Fibroblast of peridontal ligament (primary cell): Measurements from ENCODE around the gene ULBP2.
"Not testable (repeated sequence)": the region's sequence is repeated elsewhere in the genome, so short reads cannot be mapped to it uniquely, and the experiment has no call there.

Source experiments
- DNase-seq: peaks from one replicate; pipeline ENCODE4 v3.0.0-alpha.2; 2010; ENCODE audit errors: extremely low read depth

ULBP2 gene

DNA sequence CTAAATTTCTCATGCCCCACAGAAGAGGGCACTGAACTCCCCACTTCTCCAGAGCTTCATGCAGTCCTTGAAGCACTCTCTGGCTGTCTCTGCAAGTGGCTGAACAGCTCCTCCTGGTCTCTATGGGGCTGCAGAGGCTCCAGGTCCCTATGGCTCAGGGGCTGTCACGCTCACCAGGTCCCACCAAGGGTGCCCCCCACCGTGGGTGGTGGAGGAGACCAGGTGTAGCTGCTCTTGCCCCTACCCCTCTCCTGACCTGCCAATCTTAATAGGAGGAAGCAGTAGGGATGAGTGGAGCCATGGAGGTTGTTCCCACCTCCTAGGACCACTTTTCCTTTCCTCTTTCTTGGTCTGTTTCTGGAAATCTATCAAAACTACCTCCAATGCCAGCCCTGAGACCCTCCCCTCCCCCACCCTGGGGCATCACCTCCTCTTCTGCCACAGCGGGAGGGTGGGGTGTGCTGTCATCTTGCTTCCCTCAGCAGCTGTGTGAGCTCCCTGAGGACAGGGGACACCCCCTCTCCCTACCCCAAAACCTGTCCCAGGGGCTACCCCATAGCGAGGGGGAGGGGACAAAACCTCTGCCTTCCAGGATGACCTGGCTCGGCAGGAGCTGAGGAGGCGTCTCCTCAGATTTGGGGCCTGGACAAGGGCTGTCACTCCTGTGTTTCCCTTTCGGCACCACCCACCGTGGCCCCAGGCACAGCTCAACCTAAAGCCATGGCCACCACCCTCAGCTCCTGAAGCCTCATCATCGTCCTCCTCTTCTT, 31.9 kb upstream of the ULBP2 start:
- DNase-seq: no peak

DNA sequence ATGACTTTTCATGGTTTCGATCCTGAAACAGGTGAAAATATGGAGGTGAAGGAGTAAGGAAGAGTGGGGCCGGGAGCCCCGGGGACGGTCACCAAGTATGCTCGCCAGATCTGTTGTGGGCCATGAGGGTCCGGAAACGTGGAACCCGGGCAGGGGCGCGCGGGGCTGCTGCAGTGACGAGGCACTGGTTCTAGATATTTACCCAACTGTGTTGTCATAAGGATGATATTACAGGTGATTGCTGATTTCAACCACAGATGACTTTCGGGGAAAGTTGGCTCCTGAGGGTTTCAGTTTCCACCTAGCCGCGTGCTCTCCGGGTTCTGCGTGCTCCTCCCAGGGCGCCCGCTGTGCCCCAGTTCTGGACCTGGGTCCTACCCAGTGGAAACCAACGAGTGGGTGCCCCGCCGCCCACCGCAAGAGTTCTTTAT, 31.1 kb upstream of the ULBP2 start:
- no peak for DNase-seq

DNA sequence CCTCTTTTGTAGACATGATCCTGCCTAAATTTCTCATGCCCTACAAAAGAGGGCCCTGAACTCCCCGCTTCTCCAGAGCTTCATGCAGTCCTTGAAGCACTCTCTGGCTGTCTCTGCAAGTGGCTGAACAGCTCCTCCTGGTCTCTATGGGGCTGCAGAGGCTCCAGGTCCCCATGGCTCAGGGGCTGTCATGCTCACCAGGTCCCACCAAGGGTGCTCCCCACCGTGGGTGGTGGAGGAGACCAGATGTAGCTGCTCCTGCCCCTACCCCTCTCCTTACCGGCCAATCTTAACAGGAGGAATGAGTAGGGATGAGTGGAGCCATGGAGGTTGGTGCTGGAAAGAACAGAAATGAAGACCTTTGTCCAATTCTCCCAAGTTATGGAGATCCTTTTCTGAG, 29.1 kb upstream of the ULBP2 start:
- DNase-seq: not testable (repeated sequence)

DNA sequence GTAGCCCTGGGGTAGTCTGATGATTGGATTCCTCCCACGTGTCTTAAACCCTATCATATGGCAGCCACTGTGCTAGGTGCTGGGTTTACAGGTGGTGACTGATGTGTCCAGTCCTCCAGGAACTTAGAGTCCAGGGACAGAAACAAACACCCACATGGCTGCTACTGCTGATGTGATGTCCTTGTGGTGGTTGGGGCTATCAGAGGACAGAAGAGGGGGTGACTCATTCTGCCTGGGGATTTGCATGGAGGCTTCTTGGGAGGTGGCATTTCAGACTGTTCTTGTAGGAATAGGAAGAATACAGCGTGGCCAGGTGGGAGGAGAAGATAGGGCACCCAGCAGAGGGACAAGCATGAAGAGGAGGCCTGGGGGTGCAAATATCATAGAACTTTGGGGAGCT, 28.7 kb upstream of the ULBP2 start:
- no peak for DNase-seq

DNA sequence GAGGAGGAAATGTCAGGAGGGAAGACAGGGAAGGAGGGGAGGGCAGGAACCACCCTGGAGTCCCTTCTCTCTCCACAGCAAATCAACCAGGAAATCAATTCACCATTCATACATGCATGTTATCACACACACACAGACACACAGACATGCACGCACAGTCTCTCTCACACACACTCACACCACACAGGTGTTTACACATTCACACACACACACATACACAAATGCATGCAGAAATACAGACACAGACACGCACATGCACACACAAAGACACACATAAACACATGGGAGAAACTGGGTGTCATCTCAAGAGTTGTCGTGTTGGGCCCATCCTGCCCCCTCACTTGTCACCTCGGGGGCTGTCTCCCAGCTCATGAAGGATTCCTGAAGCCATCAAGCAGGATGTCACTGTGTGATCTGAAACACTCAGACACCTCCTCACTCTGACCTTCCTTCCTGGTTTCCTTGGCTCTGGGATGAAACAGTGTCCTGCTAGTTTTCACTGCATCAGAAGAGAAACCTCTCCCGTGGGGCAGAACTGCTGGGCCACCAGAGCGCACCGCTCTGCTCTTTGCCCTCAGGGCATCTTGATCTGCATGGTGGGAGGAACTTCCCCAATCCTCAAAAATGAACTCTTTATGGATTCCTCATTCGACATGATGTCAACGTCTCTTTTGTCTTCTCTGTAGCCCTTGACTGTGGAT, 28.1 kb upstream of the ULBP2 start:
- no peak for DNase-seq

GRCh38 chr6:149915970-149916865, 25.6 kb upstream of the ULBP2 start:
- DNase-seq: no peak

- DNase-seq: no peak
These were observed 24.1 kb upstream of the ULBP2 start for GRCh38 chr6:149917679-149918078.

GRCh38 chr6:149918151-149918905, 23.5 kb upstream of the ULBP2 start:
- no peak for DNase-seq

DNA sequence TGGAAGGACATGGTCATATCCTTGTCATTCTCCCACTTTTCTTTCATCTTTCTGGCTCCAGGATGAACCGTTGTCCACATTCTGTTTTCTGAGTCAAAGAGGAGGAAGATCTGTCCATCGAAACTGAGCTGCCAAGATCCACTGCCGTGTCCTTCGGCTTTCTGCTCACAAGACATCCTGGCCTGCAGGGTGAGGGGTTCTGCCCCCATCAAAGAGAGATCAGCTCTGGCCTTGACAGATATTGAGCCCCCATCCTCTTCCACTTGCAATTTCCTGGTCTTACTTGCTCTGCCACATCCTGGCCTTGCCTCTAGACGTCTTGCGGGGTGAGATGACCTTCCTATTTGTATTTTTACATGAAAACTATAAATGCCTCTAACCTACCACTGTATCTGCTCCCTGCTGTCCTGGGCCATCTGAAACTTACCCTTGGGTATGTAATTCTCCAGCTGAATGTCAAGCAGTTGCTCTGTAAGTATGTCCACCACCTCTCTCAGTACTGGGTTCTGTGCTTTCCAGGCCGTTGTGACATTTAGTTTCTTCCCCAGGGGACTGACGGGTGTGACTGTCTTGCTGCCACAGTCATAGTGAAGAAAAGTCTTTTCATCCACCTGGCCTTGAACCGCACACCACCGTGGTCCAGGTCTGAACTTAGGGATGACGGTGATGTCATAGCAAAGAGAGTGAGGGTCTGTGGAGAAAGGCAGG, 22.5 kb upstream of the ULBP2 start:
- DNase-seq: not testable (repeated sequence)

- DNase-seq: no peak
These were observed 22.0 kb upstream of the ULBP2 start for GRCh38 chr6:149919834-149920225.

DNA sequence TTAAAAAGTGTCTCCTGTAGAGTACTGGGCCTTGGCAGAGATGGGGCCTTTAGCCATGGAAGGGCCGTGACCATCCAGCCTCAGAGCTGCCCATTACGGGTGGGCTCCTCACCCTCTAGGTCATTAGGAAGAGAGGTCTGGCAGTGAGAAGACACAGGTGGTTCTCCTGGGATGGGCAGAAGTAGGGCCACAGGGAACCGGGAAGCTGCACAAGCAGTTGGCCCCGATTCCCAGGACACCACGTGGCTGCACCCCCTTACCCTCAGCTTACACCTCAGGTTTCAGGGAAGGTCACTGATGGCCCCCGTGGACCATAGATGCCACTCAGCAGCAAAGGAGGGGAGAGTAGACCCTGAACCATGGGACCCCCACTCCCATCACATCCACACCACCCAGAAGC, 20.5 kb upstream of the ULBP2 start:
- no peak for DNase-seq

- DNase-seq: not testable (repeated sequence)
These were observed 19.7 kb upstream of the ULBP2 start for GRCh38 chr6:149922091-149922490.

GRCh38 chr6:149922642-149923326, 19.0 kb upstream of the ULBP2 start, which contains the start of gene RAET1G:
Gene RAET1G, minus strand, starts transcription at chr6:149923121. Its CDS starts 111 bp downstream, at chr6:149923010.
- DNase-seq: peak; percentile 94

GRCh38 chr6:149923327-149923986, 18.4 kb upstream of the ULBP2 start:
- no peak for DNase-seq

- no peak for DNase-seq
These were observed 17.4 kb upstream of the ULBP2 start for GRCh38 chr6:149924206-149924932.

DNA sequence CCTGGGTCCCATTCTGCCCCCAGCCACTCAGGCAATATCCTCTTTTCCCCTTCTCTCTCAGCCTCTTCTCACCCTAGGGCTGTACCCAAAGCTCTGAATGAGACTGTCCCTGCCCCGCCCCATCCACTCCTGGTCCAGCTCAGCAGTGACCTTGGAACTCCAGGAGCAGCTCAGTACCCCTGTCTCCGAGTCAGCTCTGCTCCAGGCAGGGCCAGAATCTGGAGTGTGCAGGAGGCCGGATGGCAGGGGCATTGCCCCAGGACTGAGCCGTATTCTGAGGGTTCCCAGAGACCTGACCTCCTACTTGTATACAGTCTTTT, 16.9 kb upstream of the ULBP2 start:
- DNase-seq: no peak

DNA sequence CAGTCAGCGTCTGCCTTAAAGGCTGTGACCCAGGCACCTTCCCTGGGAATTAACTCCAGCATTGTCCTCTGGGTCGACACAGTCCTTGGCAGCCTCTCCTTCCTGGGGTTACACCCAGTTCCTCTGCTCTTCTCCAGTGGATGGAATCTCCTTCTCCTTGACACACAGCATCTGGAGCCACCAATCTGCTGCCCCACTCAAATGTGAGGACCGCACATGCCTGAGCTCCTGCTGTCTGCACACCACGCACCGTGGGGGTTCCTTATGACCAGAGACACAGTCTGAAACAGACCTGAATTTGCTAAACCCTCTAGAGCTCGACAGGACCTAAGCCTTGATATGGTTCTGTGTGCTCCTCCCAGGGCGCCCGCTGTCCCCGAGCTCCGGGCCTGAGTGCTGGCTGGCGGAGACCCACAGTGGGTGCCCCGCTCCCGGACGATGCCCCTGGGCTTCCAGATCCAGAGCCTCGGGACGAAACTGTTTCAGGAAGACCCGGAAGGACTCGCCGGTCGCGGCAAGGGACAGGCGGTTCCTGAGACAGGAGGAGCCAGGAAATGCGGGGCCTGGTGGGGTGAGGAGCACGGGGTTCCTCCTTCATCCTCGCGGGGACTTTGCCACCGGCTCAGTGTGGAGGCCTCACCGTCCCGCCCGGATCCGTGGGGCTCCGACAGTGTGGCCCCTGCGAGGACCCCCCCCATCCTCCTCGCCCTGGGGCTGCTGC, 16.4 kb upstream of the ULBP2 start:
- DNase-seq: no peak

DNA sequence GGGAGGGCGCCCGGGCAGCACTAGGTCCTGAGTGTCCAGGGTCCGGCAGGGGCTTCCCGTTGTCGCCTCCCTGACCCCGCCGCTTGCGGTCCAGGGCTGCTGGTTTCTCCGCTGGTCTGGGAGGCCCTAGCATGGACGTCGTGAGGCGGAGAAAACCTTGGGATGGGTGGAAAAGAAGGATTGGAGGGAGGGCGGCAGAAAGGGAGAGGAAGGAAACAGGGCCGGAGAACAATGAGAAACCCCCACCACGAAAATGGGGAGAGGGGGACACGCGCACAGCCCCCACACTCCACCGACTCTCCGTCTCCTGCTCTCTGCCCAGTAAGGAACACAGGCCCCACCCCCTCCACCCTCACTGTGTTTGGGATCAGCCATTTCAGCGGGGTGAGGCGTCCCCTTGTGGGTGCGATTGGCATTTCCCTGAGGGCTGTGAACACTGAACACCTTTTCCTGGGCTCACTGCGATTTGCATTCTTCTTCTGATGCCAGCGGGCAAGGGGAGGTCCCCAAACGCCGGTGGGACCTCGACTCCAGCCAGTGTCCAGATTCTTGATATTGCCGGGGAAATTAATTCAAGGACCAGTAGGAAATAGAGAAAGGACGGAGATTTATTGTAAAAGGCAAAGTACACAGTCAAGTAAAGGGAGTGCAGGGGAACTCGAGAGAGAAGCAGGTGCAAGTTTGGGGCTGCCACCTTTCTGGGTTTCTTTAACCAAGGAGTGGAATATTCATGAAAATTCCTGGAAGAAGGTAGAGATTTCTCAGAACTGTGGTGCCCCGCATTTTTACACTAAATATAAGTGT, 15.6 kb upstream of the ULBP2 start:
- DNase-seq: peak; percentile 73
